ENCODE results near the gene LRRC75A.

Gene LRRC75A

GRCh38 chr17:16425698-16426659 lies 66.0 kb downstream of the LRRC75A start:
- CTCF ChIA-PET, result interaction anchor here (1.0 to 3.9 kb wide), 4 partner anchors 7 to 95 kb away, joined by 4 to 34 read pairs (median 20); no protein-coding TSS in a partner anchor
- DNase-seq (ENCODE audit: low read depth, low spot score), result no peak
- TF ChIP-seq, protein P1, sequence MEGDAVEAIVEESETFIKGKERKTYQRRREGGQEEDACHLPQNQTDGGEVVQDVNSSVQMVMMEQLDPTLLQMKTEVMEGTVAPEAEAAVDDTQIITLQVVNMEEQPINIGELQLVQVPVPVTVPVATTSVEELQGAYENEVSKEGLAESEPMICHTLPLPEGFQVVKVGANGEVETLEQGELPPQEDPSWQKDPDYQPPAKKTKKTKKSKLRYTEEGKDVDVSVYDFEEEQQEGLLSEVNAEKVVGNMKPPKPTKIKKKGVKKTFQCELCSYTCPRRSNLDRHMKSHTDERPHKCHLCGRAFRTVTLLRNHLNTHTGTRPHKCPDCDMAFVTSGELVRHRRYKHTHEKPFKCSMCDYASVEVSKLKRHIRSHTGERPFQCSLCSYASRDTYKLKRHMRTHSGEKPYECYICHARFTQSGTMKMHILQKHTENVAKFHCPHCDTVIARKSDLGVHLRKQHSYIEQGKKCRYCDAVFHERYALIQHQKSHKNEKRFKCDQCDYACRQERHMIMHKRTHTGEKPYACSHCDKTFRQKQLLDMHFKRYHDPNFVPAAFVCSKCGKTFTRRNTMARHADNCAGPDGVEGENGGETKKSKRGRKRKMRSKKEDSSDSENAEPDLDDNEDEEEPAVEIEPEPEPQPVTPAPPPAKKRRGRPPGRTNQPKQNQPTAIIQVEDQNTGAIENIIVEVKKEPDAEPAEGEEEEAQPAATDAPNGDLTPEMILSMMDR (IDR thresholded peaks at IDR 0.05; ENCODE audit: insufficient read depth, low read length, missing control alignments), result no peak
- no peak overlapping the region for H3K4me3 ChIP-seq (ENCODE audit: low read depth, low read length)
- POLR2A ChIA-PET, result interaction anchor here (0.9 to 3.1 kb wide), 3 partner anchors 13 to 45 kb away, joined by 3 to 10 read pairs (median 4); partner anchors contain the start of gene UBB

DNA sequence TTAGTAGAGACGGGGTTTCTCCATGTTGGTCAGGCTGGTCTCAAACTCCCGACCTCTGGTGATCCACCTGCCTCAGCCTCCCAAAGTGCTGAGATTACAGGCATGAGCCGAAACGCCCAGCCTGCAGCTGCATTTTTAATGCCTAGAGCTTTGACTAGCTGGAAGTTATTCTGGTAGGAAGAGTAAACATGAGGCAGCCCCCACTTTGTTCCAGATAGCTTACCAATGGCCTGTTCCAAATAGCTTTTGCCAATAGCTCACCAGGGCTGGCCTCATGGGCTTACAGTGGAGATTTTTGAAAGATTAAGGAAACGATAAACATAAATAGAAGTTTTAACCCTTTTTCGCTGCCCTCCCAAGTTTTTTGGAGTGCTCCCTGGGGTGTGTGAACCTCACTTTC lies 66.8 kb downstream of the LRRC75A start:
- H3K4me3 ChIP-seq (ENCODE audit: low read depth, low read length), result no peak overlapping the region
- no peak for DNase-seq (ENCODE audit: low read depth, low spot score)
- ChIA-PET CTCF (interaction anchor here (1.0 to 3.9 kb wide), 2 partner anchors 8 to 96 kb away, joined by 4 to 34 read pairs; no protein-coding TSS in a partner anchor), POLR2A (interaction anchor here (1.1 kb wide), 1 partner anchor 44 kb away, joined by 4 read pairs; the partner anchor contains the start of gene UBB)
- TF ChIP-seq, protein P1 (IDR thresholded peaks at IDR 0.05; ENCODE audit: insufficient read depth, low read length, missing control alignments), result no peak

- CTCF ChIA-PET, result interaction anchor here (1.7 kb wide), 1 partner anchor 15 kb away, joined by 4 read pairs; no protein-coding TSS in a partner anchor
- TF ChIP-seq, protein P1 (IDR thresholded peaks at IDR 0.05; ENCODE audit: insufficient read depth, low read length, missing control alignments), result no peak
Measured at GRCh38 chr17:16423226-16423872, 68.6 kb downstream of the LRRC75A start.

GRCh38 chr17:16422416-16422815 lies 69.6 kb downstream of the LRRC75A start:
- TF ChIP-seq, protein P1 (IDR thresholded peaks at IDR 0.05; ENCODE audit: insufficient read depth, low read length, missing control alignments), result no peak
- CTCF ChIA-PET, result interaction anchor here (1.0 to 1.7 kb wide), 2 partner anchors 16 to 58 kb away, joined by 4 read pairs; no protein-coding TSS in a partner anchor
- DNase-seq (ENCODE audit: low read depth, low spot score), result no peak
- H3K4me3 ChIP-seq (ENCODE audit: low read depth, low read length), result no peak overlapping the region
- POLR2A ChIA-PET, result interaction anchor here (0.6 kb wide), 1 partner anchor 37 kb away, joined by 3 read pairs; no protein-coding TSS in a partner anchor

More at GRCh38 chr17:16423226-16423872, 68.6 kb downstream of the LRRC75A start:
- no peak overlapping the region for H3K4me3 ChIP-seq (ENCODE audit: low read depth, low read length)
- DNase-seq (ENCODE audit: low read depth, low spot score), result no peak
- POLR2A ChIA-PET, result interaction anchor here (0.7 kb wide), 1 partner anchor 43 kb away, joined by 3 read pairs; the partner anchor contains the start of gene UBB

- POLR2A ChIA-PET, result interaction anchor here (0.5 to 3.2 kb wide), 5 partner anchors 13 to 976 kb away, joined by 3 to 27 read pairs (median 6); partner anchors contain the start of gene UBB
- CTCF ChIA-PET, result interaction anchor here (1.0 to 3.4 kb wide), 3 partner anchors 8 to 56 kb away, joined by 4 to 26 read pairs (median 4); no protein-coding TSS in a partner anchor
- peak; percentile 41 for DNase-seq (ENCODE audit: low read depth, low spot score)
Measured at GRCh38 chr17:16419929-16420271, 72.1 kb downstream of the LRRC75A start.

More at GRCh38 chr17:16419929-16420271, 72.1 kb downstream of the LRRC75A start:
- H3K4me3 ChIP-seq (ENCODE audit: low read depth, low read length), result peak overlapping the region; percentile 20; the same call in 1 of the 2 replicates
- TF ChIP-seq, protein P1 (IDR thresholded peaks at IDR 0.05; ENCODE audit: insufficient read depth, low read length, missing control alignments), result no peak
